Measurements from ENCODE around the gene CTBP1.

Gene CTBP1

DNA sequence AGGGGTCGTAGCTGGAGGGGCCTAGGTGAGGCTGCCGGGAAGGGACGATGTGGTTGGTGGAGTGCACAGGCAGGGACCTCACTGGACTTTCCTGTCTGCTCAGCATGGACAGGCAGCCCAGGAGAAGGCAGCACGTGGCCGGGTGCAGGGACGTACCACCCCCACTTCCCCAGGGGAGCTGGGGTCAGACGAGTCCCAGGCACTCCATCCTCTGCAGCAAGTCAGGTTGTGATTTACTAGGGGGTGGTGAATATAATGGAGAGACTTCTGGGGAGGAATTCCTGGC lies 1.5 kb upstream of the CTBP1 start:
- no peak overlapping the region for H3K4me3 ChIP-seq (ENCODE audit: low read length)
- H3K4me1 ChIP-seq (ENCODE audit: control insufficient read depth, insufficient read depth, low read length), result peaks cover 6% of the 10 kb centered on the region
- H3K27ac ChIP-seq (ENCODE audit: low read length), result no peak overlapping the region
- DNase-seq (ENCODE audit: low read depth, low spot score), result no peak
- H3K9me3 ChIP-seq (ENCODE audit: control insufficient read depth, insufficient read depth, low read length), result 0 out of 2 replicates have a peak, but pooled peaks cover 4% of the 10 kb centered on the region
- no CpG with 5 or more reads among the region's 7 CpGs for WGBS (ENCODE audit: insufficient coverage, insufficient read length)
- H3K36me3 ChIP-seq (ENCODE audit: control insufficient read depth, insufficient read depth, low read length), result peaks cover 7% of the 10 kb centered on the region
- no peaks in the 10 kb centered on the region for H3K27me3 ChIP-seq (ENCODE audit: control insufficient read depth, insufficient read depth, low read length)

DNA sequence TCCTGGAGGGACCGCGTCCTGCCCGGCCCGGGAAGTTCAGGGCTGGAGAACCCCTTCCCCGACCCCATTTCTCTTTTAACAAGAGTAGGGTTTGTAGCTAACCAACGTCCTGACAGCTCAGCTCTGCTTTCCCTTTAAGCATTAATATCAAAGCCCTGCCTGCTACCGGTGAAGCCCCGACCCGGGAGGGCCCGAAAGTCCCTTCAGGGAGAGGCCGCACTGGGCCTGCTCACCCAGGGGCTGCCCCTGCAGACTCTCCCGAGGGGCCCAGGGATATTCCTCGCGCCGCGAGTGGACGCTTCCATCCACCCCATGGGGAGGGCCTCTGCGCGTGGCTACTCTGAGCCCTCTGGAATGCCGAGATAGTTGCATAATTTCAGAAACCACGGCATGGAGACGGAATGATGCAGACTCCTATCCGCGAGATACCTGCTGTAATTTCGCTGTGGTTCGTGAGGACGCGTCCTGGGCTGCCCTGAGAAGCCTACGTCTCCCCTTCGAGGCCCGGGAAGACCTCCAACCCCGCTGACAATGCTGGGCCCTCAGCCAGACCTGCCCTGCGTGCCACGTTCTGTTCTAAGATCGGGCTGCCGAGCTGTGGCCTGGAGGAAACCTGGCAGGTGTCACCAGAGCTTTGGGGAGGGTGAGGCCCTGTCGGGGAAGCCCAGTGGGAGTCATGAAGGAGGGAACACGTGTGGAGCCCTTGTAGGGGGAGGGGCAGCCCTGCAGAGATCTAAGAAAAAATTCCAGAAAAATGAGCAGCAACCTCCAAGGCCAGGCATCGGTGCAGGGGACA lies 999 bp upstream of the CTBP1 start:
- H3K4me3 ChIP-seq (ENCODE audit: low read length), result peak overlapping the region; percentile 76; the same call in 1 of the 2 replicates
- 0 out of 2 replicates have a peak, but pooled peaks cover 4% of the 10 kb centered on the region for H3K9me3 ChIP-seq (ENCODE audit: control insufficient read depth, insufficient read depth, low read length)
- no CpG with 5 or more reads among the region's 39 CpGs for WGBS (ENCODE audit: insufficient coverage, insufficient read length)
- H3K27ac ChIP-seq (ENCODE audit: low read length), result no peak overlapping the region
- no peak for DNase-seq (ENCODE audit: low read depth, low spot score)
- H3K36me3 ChIP-seq (ENCODE audit: control insufficient read depth, insufficient read depth, low read length), result peaks cover 7% of the 10 kb centered on the region
- H3K27me3 ChIP-seq (ENCODE audit: control insufficient read depth, insufficient read depth, low read length), result no peaks in the 10 kb centered on the region
- peaks cover 6% of the 10 kb centered on the region for H3K4me1 ChIP-seq (ENCODE audit: control insufficient read depth, insufficient read depth, low read length)

DNA sequence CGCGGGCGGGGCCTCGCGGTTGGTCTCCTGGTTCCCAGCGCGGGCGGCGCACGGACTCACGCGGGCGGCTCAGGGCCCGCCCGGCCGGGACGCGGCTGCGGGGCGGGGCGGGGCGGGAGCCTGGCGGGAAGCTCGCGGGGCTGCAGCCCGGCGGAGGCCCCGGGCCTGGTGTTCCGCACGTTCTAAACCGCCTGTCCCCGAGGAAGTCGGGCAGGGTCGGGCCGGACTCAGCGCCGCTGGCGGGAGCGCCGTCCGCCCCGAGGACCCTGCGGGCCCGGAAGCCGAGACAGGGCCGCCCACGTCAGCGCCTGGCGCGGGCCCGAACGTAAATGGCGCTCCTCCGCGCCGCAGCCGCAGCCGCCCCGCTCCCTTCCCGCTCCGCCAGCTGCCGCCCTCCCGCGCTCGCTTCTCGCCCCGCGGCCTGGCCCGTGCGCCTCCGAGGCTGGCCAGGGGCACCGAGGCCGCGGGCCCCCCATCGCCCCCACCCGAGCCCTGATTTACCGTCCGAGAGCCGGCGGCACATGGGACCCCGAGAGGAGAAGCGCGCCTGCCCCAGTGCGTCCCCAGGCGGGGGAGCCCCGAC lies 309 bp upstream of the CTBP1 start:
- Histone ChIP-seq H3K27me3 (ENCODE audit: control insufficient read depth, insufficient read depth, low read length) (no peaks in the 10 kb centered on the region), H3K9me3 (ENCODE audit: control insufficient read depth, insufficient read depth, low read length) (0 out of 2 replicates have a peak, but pooled peaks cover 4% of the 10 kb centered on the region), H3K4me1 (ENCODE audit: control insufficient read depth, insufficient read depth, low read length) (peaks cover 6% of the 10 kb centered on the region), H3K36me3 (ENCODE audit: control insufficient read depth, insufficient read depth, low read length) (peaks cover 7% of the 10 kb centered on the region), H3K27ac (ENCODE audit: low read length) (no peak overlapping the region), H3K4me3 (ENCODE audit: low read length) (peak overlapping the region; percentile 76; the same call in 1 of the 2 replicates)
- no peak for DNase-seq (ENCODE audit: low read depth, low spot score)
- WGBS (ENCODE audit: insufficient coverage, insufficient read length), result no CpG with 5 or more reads among the region's 86 CpGs

DNA sequence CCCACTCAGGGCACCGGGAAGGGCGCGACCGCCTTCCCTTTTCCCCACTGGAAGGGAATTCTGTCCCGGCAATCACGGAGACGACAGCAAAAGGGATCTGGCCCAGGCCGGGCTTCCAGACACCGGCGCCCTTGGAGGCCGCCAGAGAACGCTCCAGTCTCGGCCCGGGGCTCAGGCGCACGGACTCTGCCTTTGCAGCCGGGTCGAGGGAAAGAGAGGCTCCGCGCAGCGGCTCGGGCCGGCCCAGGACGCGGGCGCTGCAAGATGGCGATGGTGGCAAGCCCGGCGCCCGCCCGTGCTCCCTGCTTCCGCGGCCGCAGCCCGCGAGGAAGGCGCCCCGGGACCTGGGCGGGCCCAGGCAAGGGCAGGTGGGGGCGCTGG lies 1.1 kb downstream of the CTBP1 start:
- WGBS (ENCODE audit: insufficient coverage, insufficient read length), result no CpG with 5 or more reads among the region's 40 CpGs
- H3K4me1 ChIP-seq (ENCODE audit: control insufficient read depth, insufficient read depth, low read length), result peaks cover 6% of the 10 kb centered on the region
- no peaks in the 10 kb centered on the region for H3K27me3 ChIP-seq (ENCODE audit: control insufficient read depth, insufficient read depth, low read length)
- H3K36me3 ChIP-seq (ENCODE audit: control insufficient read depth, insufficient read depth, low read length), result peaks cover 7% of the 10 kb centered on the region
- H3K4me3 ChIP-seq (ENCODE audit: low read length), result peak overlapping the region; percentile 75
- H3K27ac ChIP-seq (ENCODE audit: low read length), result no peak overlapping the region
- 0 out of 2 replicates have a peak, but pooled peaks cover 4% of the 10 kb centered on the region for H3K9me3 ChIP-seq (ENCODE audit: control insufficient read depth, insufficient read depth, low read length)
- no peak for DNase-seq (ENCODE audit: low read depth, low spot score)

DNA sequence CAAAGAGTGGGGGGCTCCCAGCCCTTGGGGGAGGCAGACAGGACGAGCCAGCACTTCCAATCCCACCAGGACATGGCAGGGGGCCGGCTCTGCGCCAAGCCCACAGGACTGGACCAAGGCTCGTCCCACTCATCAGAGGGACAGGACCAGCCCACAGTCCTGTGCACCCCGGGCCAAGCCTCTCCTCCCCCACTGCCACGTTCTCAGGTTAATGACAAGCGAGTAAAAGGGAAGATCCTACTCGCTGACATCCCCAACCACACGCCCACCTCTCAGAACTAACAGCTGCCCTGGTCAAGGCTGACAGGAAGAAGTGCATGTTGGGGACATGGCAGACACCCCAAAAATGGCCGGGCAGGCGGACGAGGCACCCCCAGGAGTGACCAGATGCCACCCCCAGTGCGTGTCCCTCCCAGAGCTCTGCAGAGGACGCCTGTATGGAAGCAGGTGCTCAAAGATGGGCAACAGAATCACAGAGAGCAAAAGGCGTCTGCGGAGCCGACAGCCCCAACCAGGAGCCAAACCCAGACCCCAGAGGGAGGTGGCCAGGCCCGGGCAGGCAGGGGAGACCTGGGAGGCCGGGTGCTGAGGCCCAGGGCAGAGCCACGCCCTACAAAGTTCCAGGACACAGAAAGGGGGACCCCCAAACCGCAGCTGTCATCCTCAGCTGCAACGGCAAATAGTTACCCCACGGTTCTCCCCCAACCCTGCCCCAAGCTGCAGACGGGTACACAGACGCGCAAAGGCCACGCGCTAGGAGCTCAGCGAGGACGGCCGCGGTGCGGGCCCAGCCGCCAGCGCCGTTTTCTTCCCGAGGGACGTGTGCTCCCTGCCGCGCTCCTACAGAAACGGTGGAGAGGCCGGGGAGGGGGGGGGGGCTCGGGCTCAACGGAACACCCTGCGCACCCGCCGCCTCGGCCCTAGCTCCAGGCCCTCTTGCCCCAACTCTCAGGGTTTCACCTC lies 1.7 kb downstream of the CTBP1 start:
- peaks cover 7% of the 10 kb centered on the region for H3K36me3 ChIP-seq (ENCODE audit: control insufficient read depth, insufficient read depth, low read length)
- H3K27ac ChIP-seq (ENCODE audit: low read length), result no peak overlapping the region
- no peak for DNase-seq (ENCODE audit: low read depth, low spot score)
- 0 out of 2 replicates have a peak, but pooled peaks cover 4% of the 10 kb centered on the region for H3K9me3 ChIP-seq (ENCODE audit: control insufficient read depth, insufficient read depth, low read length)
- H3K4me3 ChIP-seq (ENCODE audit: low read length), result peak overlapping the region; percentile 75; the same call in 1 of the 2 replicates
- WGBS (ENCODE audit: insufficient coverage, insufficient read length), result no CpG with 5 or more reads among the region's 48 CpGs
- peaks cover 6% of the 10 kb centered on the region for H3K4me1 ChIP-seq (ENCODE audit: control insufficient read depth, insufficient read depth, low read length)
- H3K27me3 ChIP-seq (ENCODE audit: control insufficient read depth, insufficient read depth, low read length), result no peaks in the 10 kb centered on the region

DNA sequence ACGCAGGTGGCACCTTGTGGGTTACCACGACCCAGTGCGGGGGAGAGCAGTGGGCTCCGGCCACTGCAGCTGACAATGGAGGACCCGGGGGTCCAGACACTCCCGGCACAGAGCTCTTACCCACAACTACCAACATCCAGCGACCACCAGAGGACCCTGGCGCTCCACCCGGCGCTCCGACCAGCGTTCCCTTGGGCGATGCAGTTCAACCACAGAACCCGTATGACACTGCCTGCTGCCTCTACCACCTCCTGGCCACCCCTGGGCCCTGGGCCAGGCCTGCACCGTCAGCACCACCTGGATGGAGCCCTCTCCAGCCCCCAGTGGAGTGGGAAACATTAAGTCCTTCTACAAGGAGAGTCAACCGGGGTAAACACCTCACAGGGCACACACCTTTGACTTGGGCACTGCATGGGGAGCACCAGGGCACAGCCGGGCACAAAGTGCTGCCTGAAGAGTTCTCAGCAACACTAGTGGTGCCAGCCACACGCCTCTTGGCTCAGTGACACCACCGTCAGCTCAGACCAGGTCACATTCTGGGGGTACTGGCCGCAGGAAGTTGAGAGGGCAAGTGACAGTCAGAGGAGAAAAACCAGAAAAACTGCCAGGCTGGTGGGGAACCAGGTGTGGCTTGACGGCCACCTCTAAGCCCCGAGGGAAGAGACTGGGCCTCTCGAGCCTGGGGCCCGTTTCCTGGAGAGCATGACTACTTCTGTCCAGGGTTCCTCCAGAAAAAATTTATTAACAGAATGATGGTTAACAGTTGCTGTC lies 2.6 kb downstream of the CTBP1 start:
- H3K36me3 ChIP-seq (ENCODE audit: control insufficient read depth, insufficient read depth, low read length), result peaks cover 6% of the 10 kb centered on the region
- no peaks in the 10 kb centered on the region for H3K27me3 ChIP-seq (ENCODE audit: control insufficient read depth, insufficient read depth, low read length)
- WGBS (ENCODE audit: insufficient coverage, insufficient read length), result no CpG with 5 or more reads among the region's 24 CpGs
- H3K27ac ChIP-seq (ENCODE audit: low read length), result no peak overlapping the region
- no peak overlapping the region for H3K4me3 ChIP-seq (ENCODE audit: low read length)
- H3K9me3 ChIP-seq (ENCODE audit: control insufficient read depth, insufficient read depth, low read length), result 0 out of 2 replicates have a peak, but pooled peaks cover 3% of the 10 kb centered on the region
- peaks cover 6% of the 10 kb centered on the region for H3K4me1 ChIP-seq (ENCODE audit: control insufficient read depth, insufficient read depth, low read length)
- DNase-seq (ENCODE audit: low read depth, low spot score), result no peak

DNA sequence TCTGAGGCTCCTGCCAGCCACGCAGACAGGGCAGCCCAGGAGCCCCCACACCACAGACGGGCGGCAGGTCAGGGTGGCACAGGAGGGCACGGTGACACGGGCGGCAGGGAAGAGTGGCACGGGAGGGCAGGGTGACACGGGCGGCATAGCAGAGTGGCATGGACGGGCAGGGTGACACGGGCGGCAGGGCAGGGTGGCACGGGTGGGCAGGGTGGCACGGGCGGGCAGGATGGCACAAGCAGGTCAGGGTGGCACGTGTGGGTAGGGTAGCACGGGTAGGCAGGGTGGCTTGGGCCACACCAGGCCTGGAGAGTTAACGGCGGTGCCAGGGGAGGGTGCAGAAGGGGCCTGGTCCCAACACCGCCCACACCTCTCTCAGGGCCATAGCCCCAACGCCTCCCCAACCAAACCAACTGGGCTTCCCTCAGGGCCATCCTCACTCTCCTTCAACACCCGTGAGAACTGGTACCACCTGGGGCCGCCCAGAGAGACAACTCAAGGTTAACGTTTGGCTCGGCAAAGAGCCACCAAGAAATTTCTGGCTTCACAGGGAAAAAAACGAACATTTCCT lies 3.4 kb downstream of the CTBP1 start:
- Histone ChIP-seq H3K36me3 (ENCODE audit: control insufficient read depth, insufficient read depth, low read length) (peaks cover 6% of the 10 kb centered on the region), H3K27me3 (ENCODE audit: control insufficient read depth, insufficient read depth, low read length) (no peaks in the 10 kb centered on the region), H3K4me1 (ENCODE audit: control insufficient read depth, insufficient read depth, low read length) (peaks cover 6% of the 10 kb centered on the region), H3K27ac (ENCODE audit: low read length) (no peak overlapping the region), H3K4me3 (ENCODE audit: low read length) (no peak overlapping the region), H3K9me3 (ENCODE audit: control insufficient read depth, insufficient read depth, low read length) (0 out of 2 replicates have a peak, but pooled peaks cover 2% of the 10 kb centered on the region)
- no CpG with 5 or more reads among the region's 26 CpGs for WGBS (ENCODE audit: insufficient coverage, insufficient read length)
- no peak for DNase-seq (ENCODE audit: low read depth, low spot score)

DNA sequence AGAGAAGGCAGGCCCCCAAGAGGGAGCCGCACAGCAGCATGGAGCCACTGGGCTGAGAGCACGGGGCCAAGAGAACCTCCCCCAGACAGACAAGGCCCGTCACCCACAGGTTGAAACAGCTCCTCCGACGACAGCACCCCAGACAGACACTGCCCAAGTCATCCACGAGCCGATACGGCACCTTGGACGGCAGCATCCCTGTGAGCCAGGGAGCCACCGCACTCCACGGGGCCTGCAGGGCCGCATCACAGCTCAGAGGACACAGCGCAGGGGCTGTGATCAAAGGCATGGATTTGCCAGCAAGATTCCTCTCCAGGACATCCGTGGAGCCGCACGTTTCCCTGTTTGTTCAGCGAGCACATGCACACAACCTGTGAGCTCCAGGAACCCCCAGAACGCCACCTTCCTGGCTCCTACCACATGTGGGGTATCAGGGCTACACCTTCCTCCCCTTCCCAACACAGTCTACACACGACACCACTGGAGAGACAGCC lies 3.9 kb downstream of the CTBP1 start:
- Histone ChIP-seq H3K9me3 (ENCODE audit: control insufficient read depth, insufficient read depth, low read length) (no peaks in the 10 kb centered on the region), H3K27me3 (ENCODE audit: control insufficient read depth, insufficient read depth, low read length) (no peaks in the 10 kb centered on the region), H3K36me3 (ENCODE audit: control insufficient read depth, insufficient read depth, low read length) (peaks cover 6% of the 10 kb centered on the region), H3K27ac (ENCODE audit: low read length) (no peak overlapping the region), H3K4me3 (ENCODE audit: low read length) (no peak overlapping the region), H3K4me1 (ENCODE audit: control insufficient read depth, insufficient read depth, low read length) (peaks cover 5% of the 10 kb centered on the region)
- DNase-seq (ENCODE audit: low read depth, low spot score), result no peak
- no CpG with 5 or more reads among the region's 19 CpGs for WGBS (ENCODE audit: insufficient coverage, insufficient read length)

DNA sequence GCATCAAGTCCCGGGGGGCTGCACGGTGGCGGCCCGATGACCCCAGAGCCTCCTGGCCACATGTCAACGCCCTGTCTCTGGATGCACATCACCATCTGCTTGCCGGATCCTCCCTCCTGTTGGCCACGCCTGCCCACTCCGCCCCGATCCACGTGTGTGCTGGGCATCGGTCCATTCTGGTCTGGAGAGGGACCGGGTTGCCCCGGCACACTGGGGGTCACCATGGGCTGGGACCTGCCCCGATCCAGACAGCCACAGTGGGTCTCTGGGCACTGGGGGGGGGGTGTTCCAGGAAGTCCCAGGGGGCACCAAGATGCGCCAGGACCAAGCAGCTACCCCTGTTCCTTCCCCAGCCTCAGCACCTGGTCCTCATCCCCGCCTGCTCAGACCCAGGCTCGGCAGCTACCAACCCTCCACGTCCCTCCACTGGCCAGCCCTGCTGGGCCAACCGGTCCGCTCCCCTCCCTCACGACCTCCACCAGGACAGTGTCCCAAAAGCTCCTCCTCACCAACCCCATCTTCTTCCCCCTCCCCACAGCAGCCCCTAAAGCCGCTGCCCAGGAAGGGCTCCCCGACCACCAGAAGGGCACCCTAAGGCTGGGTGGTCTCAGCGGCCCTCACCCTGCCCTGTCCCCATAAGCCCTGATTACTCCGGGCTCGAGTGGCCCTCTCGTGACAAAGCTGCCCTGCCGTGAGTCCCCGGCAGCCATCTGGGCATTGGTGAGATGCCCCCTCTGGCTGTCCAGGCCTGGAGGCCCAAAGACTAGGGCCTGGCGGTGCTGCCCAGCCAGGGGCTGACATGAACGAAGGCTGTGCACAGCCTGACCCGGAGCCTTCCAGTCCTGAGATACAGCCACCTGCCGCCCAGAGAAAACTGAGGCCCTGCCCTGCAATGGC lies 4.6 kb downstream of the CTBP1 start:
- Histone ChIP-seq H3K4me3 (ENCODE audit: low read length) (no peak overlapping the region), H3K4me1 (ENCODE audit: control insufficient read depth, insufficient read depth, low read length) (peaks cover 3% of the 10 kb centered on the region), H3K27ac (ENCODE audit: low read length) (no peak overlapping the region), H3K27me3 (ENCODE audit: control insufficient read depth, insufficient read depth, low read length) (no peaks in the 10 kb centered on the region), H3K36me3 (ENCODE audit: control insufficient read depth, insufficient read depth, low read length) (peaks cover 11% of the 10 kb centered on the region), H3K9me3 (ENCODE audit: control insufficient read depth, insufficient read depth, low read length) (no peaks in the 10 kb centered on the region)
- WGBS (ENCODE audit: insufficient coverage, insufficient read length), result no CpG with 5 or more reads among the region's 33 CpGs
- no peak for DNase-seq (ENCODE audit: low read depth, low spot score)
